NOMO-1 treated with DMSO at 0.1 percent for 48 hours (cell line): ENCODE data around the gene PLIN1.

ENCODE experiments used
- DNase-seq: peaks from one replicate; lab custom pipeline; 2025; ENCODE audit not compliant: unreplicated experiment; lab: John Stamatoyannopoulos, UW

Gene PLIN1

GRCh38 chr15:89628806-89629715 lies 50.1 kb downstream of the PLIN1 start:
- DNase-seq: no peak

- no peak for DNase-seq
Observed at GRCh38 chr15:89628301-89628700, 50.9 kb downstream of the PLIN1 start.

- DNase-seq: no peak
Observed at GRCh38 chr15:89627256-89627970, 51.8 kb downstream of the PLIN1 start.

GRCh38 chr15:89625716-89626115 lies 53.5 kb downstream of the PLIN1 start:
- DNase-seq: no peak

GRCh38 chr15:89623165-89623564 lies 56.0 kb downstream of the PLIN1 start:
- no peak for DNase-seq

GRCh38 chr15:89621547-89621946 lies 57.6 kb downstream of the PLIN1 start:
- no peak for DNase-seq

- DNase-seq: no peak
Observed at GRCh38 chr15:89616228-89616627, 62.9 kb downstream of the PLIN1 start.

GRCh38 chr15:89615135-89615534 lies 64.0 kb downstream of the PLIN1 start:
- DNase-seq: no peak
